GM23248 (cell line): ENCODE results near the gene SPATA1. TPM values are rescaled to one million over a fixed set of nuclear protein-coding genes. Genes with fewer than 3 reads are reported as not detected.

Source experiments
- DNase-seq: peaks from one replicate; pipeline ENCODE4 v3.0.0-alpha.2; 2015
- H2AFZ ChIP-seq: fragments of 200-600 bp; sonication (generic); 2 replicates; pipeline ENCODE4 v1.6.1; 2016; ENCODE audit warnings: antibody characterized with exemption
- H3F3A ChIP-seq: fragments of 200-600 bp; sonication (generic); 2 replicates; pipeline ENCODE4 v1.6.1; 2016; ENCODE audit warnings: mild to moderate bottlenecking, antibody characterized with exemption, mixed run types; ENCODE audit not compliant: insufficient read depth
- H3K27ac ChIP-seq: fragments of 200-600 bp; sonication (generic); 2 replicates; pipeline ENCODE4 v1.5.1; 2016; ENCODE audit warnings: mild to moderate bottlenecking
- H3K27me3 ChIP-seq: fragments of 200-600 bp; sonication (generic); replicated peaks from 2 replicates; pipeline ENCODE4 v1.6.1; 2016; ENCODE audit warnings: mild to moderate bottlenecking; ENCODE audit not compliant: insufficient read depth
- H3K36me3 ChIP-seq: fragments of 200-600 bp; sonication (generic); 2 replicates; pipeline ENCODE4 v1.6.1; 2016; ENCODE audit warnings: low read depth, mild to moderate bottlenecking
- H3K4me1 ChIP-seq: fragments of 200-600 bp; sonication (generic); 2 replicates; pipeline ENCODE4 v1.6.1; 2016; ENCODE audit warnings: mild to moderate bottlenecking; ENCODE audit not compliant: insufficient read depth
- H3K4me2 ChIP-seq: fragments of 200-600 bp; sonication (generic); one replicate; pipeline ENCODE4 v1.6.1; 2016; ENCODE audit warnings: mild to moderate bottlenecking; ENCODE audit not compliant: unreplicated experiment
- H3K4me3 ChIP-seq: fragments of 200-600 bp; sonication (generic); 2 replicates; pipeline ENCODE4 v1.5.1; 2016; ENCODE audit warnings: mild to moderate bottlenecking
- H3K79me2 ChIP-seq: fragments of 200-600 bp; sonication (generic); 2 replicates; pipeline ENCODE4 v1.6.1; 2016; ENCODE audit warnings: mild to moderate bottlenecking; ENCODE audit not compliant: insufficient read depth
- H3K9ac ChIP-seq: fragments of 200-600 bp; sonication (generic); 2 replicates; pipeline ENCODE4 v1.6.1; 2016; ENCODE audit warnings: mild to moderate bottlenecking
- H3K9me2 ChIP-seq: fragments of 200-600 bp; sonication (generic); 2 replicates; pipeline ENCODE4 v1.6.1; 2016; ENCODE audit warnings: mixed run types, mild to moderate bottlenecking, moderate library complexity; ENCODE audit not compliant: insufficient read depth
- H3K9me3 ChIP-seq: fragments of 200-600 bp; sonication (generic); one replicate; pipeline ENCODE4 v1.6.1; 2017; ENCODE audit warnings: low read depth
- H4K20me1 ChIP-seq: fragments of 200-600 bp; sonication (generic); 2 replicates; pipeline ENCODE4 v1.6.0; 2016; ENCODE audit not compliant: insufficient read depth
- EZH2 ChIP-seq: fragments of 200-600 bp; sonication (generic); IDR thresholded peaks from 2 replicates; pipeline ENCODE4 v1.6.1; 2018; ENCODE audit warnings: antibody characterized with exemption, mild to moderate bottlenecking; ENCODE audit not compliant: insufficient read depth, poor library complexity, severe bottlenecking
- EZH2phosphoT487 ChIP-seq: fragments of 200-600 bp; sonication (generic); IDR thresholded peaks from 2 replicates; pipeline ENCODE4 v1.6.1; 2018; ENCODE audit warnings: antibody characterized with exemption, moderate library complexity, mild to moderate bottlenecking, low read depth; ENCODE audit not compliant: insufficient read depth
- WGBS, 2 experiments: methylation state at CpG; one replicate each; pipeline ENCODE4 v1.1.6; 2015 to 2017; ENCODE audit warnings: low lambda C conversion rate in 2 of 2, low coverage in 1 of 2; ENCODE audit errors: missing lambda C conversion rate in 2 of 2; 5-methylcytosine and 5-hydroxymethylcytosine counted together
- in situ Hi-C: fragments of 300-500 bp; cut with MboI; formaldehyde crosslinking; loops from 2 replicates; pipeline ENCODE4 v1.15.0; 2020
- polyA plus RNA-seq: library from polyadenylated mRNA; unstranded; fragments of >200 nt; fragmentation: Nextera tagmentation; extraction: Ambion mirVana; gene quantifications from 2 replicates; pipeline ENCODE4 v1.2.1, GENCODE V29; 2016
- total RNA-seq: library from RNA; depleted of rRNA; stranded (reverse); fragments of >200 nt; shearing (Covaris generic); gene quantifications from 2 replicates; pipeline ENCODE4 v1.2.3, GENCODE V29; 2014

Gene SPATA1
- total and polyA plus RNA-seq, 2 experiments from 2014 or later = 1.0 TPM; not detected in 1

GRCh38 chr1:84597011-84597410, 90.8 kb downstream of the SPATA1 start:
- no peak overlapping the region for H3K27ac ChIP-seq
- no peaks in the 10 kb centered on the region for H4K20me1 ChIP-seq
- no peak for TF ChIP-seq EZH2phosphoT487
- TF ChIP-seq EZH2 = no peak

GRCh38 chr1:84598418-84598817, 92.2 kb downstream of the SPATA1 start:
- Histone ChIP-seq H3K4me1 (peaks cover 39% of the 10 kb centered on the region), H4K20me1 (no peaks in the 10 kb centered on the region), H3K36me3 (no peaks in the 10 kb centered on the region), H3K4me3 (peak overlapping the region; percentile 56), H2AFZ (peak overlapping the region; percentile 57), H3K4me2 (peak overlapping the region; percentile 75), H3K27me3 (no peaks in the 10 kb centered on the region), H3K27ac (peak overlapping the region; percentile 53), H3K9me2 (no peaks in the 10 kb centered on the region), H3K9me3 (no peaks in the 10 kb centered on the region), H3F3A (peaks cover 33% of the 10 kb centered on the region), H3K9ac (peak overlapping the region; percentile 16), H3K79me2 (no peaks in the 10 kb centered on the region)
- in situ Hi-C loops = no loop called here
- DNase-seq = peak; percentile 42
- WGBS, 2 experiments = 67 to 69% methylated on average over 3 of the region's 3 CpGs
- no peak for TF ChIP-seq EZH2phosphoT487
- no peak for TF ChIP-seq EZH2

More at GRCh38 chr1:84597011-84597410, 90.8 kb downstream of the SPATA1 start:
- no peak overlapping the region for H3K4me3 ChIP-seq
- DNase-seq = no peak
- H3K4me1 ChIP-seq = peaks cover 35% of the 10 kb centered on the region
- 93 to 94% methylated on average over 1 of the region's 1 CpG for WGBS, 2 experiments
- H2AFZ ChIP-seq = no peak overlapping the region
- H3K9me2 ChIP-seq = no peaks in the 10 kb centered on the region
- in situ Hi-C loops = no loop called here
- no peak overlapping the region for H3K4me2 ChIP-seq
- H3K27me3 ChIP-seq = no peaks in the 10 kb centered on the region
- no peaks in the 10 kb centered on the region for H3K36me3 ChIP-seq
- H3K9me3 ChIP-seq = no peaks in the 10 kb centered on the region
- H3K9ac ChIP-seq = no peak overlapping the region
- H3F3A ChIP-seq = peaks cover 29% of the 10 kb centered on the region
- H3K79me2 ChIP-seq = no peaks in the 10 kb centered on the region

- Histone ChIP-seq H3K9ac (peak overlapping the region; percentile 16), H3K4me3 (peak overlapping the region; percentile 56)
- in situ Hi-C loops = no loop called here
These were observed 92.9 kb downstream of the SPATA1 start for GRCh38 chr1:84598846-84599741.

GRCh38 chr1:84600796-84601195, 94.6 kb downstream of the SPATA1 start:
- in situ Hi-C loops = loop anchor here (5.0 to 25.0 kb wide), 3 partner anchors 158 to 688 kb away; no protein-coding TSS in a partner anchor

More at GRCh38 chr1:84598846-84599741, 92.9 kb downstream of the SPATA1 start:
- Histone ChIP-seq H3K36me3 (no peaks in the 10 kb centered on the region), H2AFZ (peak overlapping the region; percentile 57), H3K79me2 (no peaks in the 10 kb centered on the region), H3K27me3 (no peaks in the 10 kb centered on the region), H3K4me2 (peak overlapping the region; percentile 75), H3K4me1 (peaks cover 42% of the 10 kb centered on the region), H3K9me3 (no peaks in the 10 kb centered on the region), H3K27ac (peak overlapping the region; percentile 53), H3K9me2 (no peaks in the 10 kb centered on the region), H4K20me1 (no peaks in the 10 kb centered on the region), H3F3A (peaks cover 38% of the 10 kb centered on the region)
- no peak for TF ChIP-seq EZH2
- 0 out of 2 replicates have a peak, but pooled peaks have one; percentile 37 for TF ChIP-seq EZH2phosphoT487
- WGBS, 2 experiments = 4 to 6% methylated on average over 5 of the region's 5 CpGs
- DNase-seq = peak; percentile 87

More at GRCh38 chr1:84600796-84601195, 94.6 kb downstream of the SPATA1 start:
- 47 to 54% methylated on average over 5 of the region's 5 CpGs for WGBS, 2 experiments
- Histone ChIP-seq H3K79me2 (no peaks in the 10 kb centered on the region), H2AFZ (no peak overlapping the region), H3K9me3 (no peaks in the 10 kb centered on the region), H3K9me2 (no peaks in the 10 kb centered on the region), H4K20me1 (no peaks in the 10 kb centered on the region), H3K36me3 (no peaks in the 10 kb centered on the region), H3K9ac (no peak overlapping the region), H3K27me3 (no peaks in the 10 kb centered on the region), H3K27ac (no peak overlapping the region), H3K4me3 (no peak overlapping the region), H3F3A (peaks cover 50% of the 10 kb centered on the region), H3K4me2 (peak overlapping the region; percentile 75), H3K4me1 (peaks cover 46% of the 10 kb centered on the region)
- TF ChIP-seq EZH2 (no peak), EZH2phosphoT487 (no peak)
- no peak for DNase-seq
